Suprapubic skin (tissue), 4 donors: Measurements from ENCODE around the gene IL19.

Experiments used
- CTCF ChIP-seq, 2 donors: fragments of 200-600 bp in 1 of 2; fragments of 450-650 bp in 1 of 2; sonication (generic) in 1 of 2; IDR thresholded peaks; one replicate each; pipeline ENCODE4 v1.5.1; 2016 to 2019; ENCODE audit warnings: antibody characterized with exemption in 2 of 2, mild to moderate bottlenecking in 1 of 2, moderate library complexity in 1 of 2
- EP300 ChIP-seq: sonication (generic); formaldehyde crosslinking; IDR thresholded peaks from one replicate; pipeline ENCODE4 v1.6.1; 2017; ENCODE audit warnings: antibody characterized with exemption
- POLR2A ChIP-seq, 2 donors: fragments of 450-650 bp; IDR thresholded peaks; one replicate each; pipeline ENCODE4 v1.6.1; 2017; ENCODE audit warnings: antibody characterized with exemption in 2 of 2, mild to moderate bottlenecking in 2 of 2, moderate library complexity in 2 of 2
- POLR2AphosphoS5 ChIP-seq, 3 donors: sonication (generic); formaldehyde crosslinking; IDR thresholded peaks; one replicate each; pipeline ENCODE4 v1.6.1; 2017; ENCODE audit warnings: antibody characterized with exemption in 3 of 3

GRCh38 chr1:206742719-206743383, 27.7 kb upstream of the IL19 start:
- no peak for TF ChIP-seq CTCF (IDR thresholded peaks at IDR 0.05)
- TF ChIP-seq EP300 = no peak
- no peak for TF ChIP-seq POLR2A (IDR thresholded peaks at IDR 0.05)
- TF ChIP-seq POLR2AphosphoS5 (IDR thresholded peaks at IDR 0.05) = no peak
